ENCODE measurements around the gene USP36. TPM values are rescaled to one million over a fixed set of nuclear protein-coding genes. Genes with fewer than 3 reads are reported as not detected.

The USP36 gene
- polyA plus RNA-seq, 1 donor (not counting 4 experiments of a cell fraction or from before 2014, with no cell fraction given): 25.2 TPM

GRCh38 chr17:78791840-78792709 lies 48.5 kb downstream of the USP36 start:
- Histone ChIP-seq H3K36me3 (ENCODE audit: control insufficient read depth in 2 of 2, extremely low read depth in 1 of 2, insufficient read depth in 2 of 2, low read length in 2 of 2) (peaks cover 16 to 30% of the 10 kb centered on the region in 2 experiments), H2AFZ (ENCODE audit: control insufficient read depth, low read length) (no peak overlapping the region), H3K4me2 (ENCODE audit: control insufficient read depth, extremely low read depth, insufficient read depth, low read depth, low read length) (no peak overlapping the region), H4K20me1 (ENCODE audit: control insufficient read depth, extremely low read depth, insufficient read depth, low read length) (no peaks in the 10 kb centered on the region), H3K9me3 (ENCODE audit: control insufficient read depth, low read depth, low read length) (no peaks in the 10 kb centered on the region), H3K9me1 (ENCODE audit: control insufficient read depth, extremely low read depth, insufficient read depth, low read length) (no peaks in the 10 kb centered on the region), H3K79me2 (ENCODE audit: control insufficient read depth, insufficient read depth, low read length) (no peaks in the 10 kb centered on the region), H3K4me1 (ENCODE audit: control insufficient read depth, extremely low read depth, insufficient read depth, low read length) (peaks cover 24% of the 10 kb centered on the region), H3K27me3 (ENCODE audit: control insufficient read depth, extremely low read depth, insufficient read depth, low read length) (no peaks in the 10 kb centered on the region), H3K27ac (ENCODE audit: control insufficient read depth, insufficient read depth, low read length) (no peak overlapping the region), H3K4me3 (ENCODE audit: control insufficient read depth in 2 of 3, extremely low read depth in 1 of 3, insufficient read depth in 2 of 3, low read depth in 1 of 3, low read length in 3 of 3) (no peak overlapping the region), H3K9ac (ENCODE audit: control insufficient read depth, extremely low read depth, insufficient read depth, low read length) (no peak overlapping the region)
- dilution Hi-C loops (cut with MboI; ENCODE audit: extremely low pct_ligation_motif_present, low sequenced_read_pairs): no loop called here
- DNase-seq (ENCODE audit: low read depth, low spot score) (no peak), FAIRE-seq (no peak)
- no peak for TF ChIP-seq CTCF (optimal IDR thresholded peaks at IDR 0.05 in 1 of 3, IDR thresholded peaks at IDR 0.05 in 1 of 3, conservative IDR thresholded peaks at IDR 0.05 in 1 of 3; ENCODE audit: extremely low read depth in 1 of 3, insufficient read depth in 2 of 3, low read length in 3 of 3)
- no peak for TF ChIP-seq EZH2 (IDR thresholded peaks at IDR 0.05; ENCODE audit: low read length)

- Histone ChIP-seq H3K27ac (ENCODE audit: control insufficient read depth, insufficient read depth, low read length) (no peak overlapping the region), H3K4me2 (ENCODE audit: control insufficient read depth, extremely low read depth, insufficient read depth, low read depth, low read length) (no peak overlapping the region), H3K27me3 (ENCODE audit: control insufficient read depth, extremely low read depth, insufficient read depth, low read length) (no peaks in the 10 kb centered on the region), H3K9me1 (ENCODE audit: control insufficient read depth, extremely low read depth, insufficient read depth, low read length) (no peaks in the 10 kb centered on the region), H2AFZ (ENCODE audit: control insufficient read depth, low read length) (no peak overlapping the region), H4K20me1 (ENCODE audit: control insufficient read depth, extremely low read depth, insufficient read depth, low read length) (no peaks in the 10 kb centered on the region), H3K9me3 (ENCODE audit: control insufficient read depth, low read depth, low read length) (no peaks in the 10 kb centered on the region), H3K36me3 (ENCODE audit: control insufficient read depth in 2 of 2, extremely low read depth in 1 of 2, insufficient read depth in 2 of 2, low read length in 2 of 2) (peaks cover 8 to 20% of the 10 kb centered on the region in 2 experiments), H3K4me1 (ENCODE audit: control insufficient read depth, extremely low read depth, insufficient read depth, low read length) (peaks cover 24% of the 10 kb centered on the region), H3K79me2 (ENCODE audit: control insufficient read depth, insufficient read depth, low read length) (no peaks in the 10 kb centered on the region), H3K4me3 (ENCODE audit: control insufficient read depth in 2 of 3, extremely low read depth in 1 of 3, insufficient read depth in 2 of 3, low read depth in 1 of 3, low read length in 3 of 3) (no peak overlapping the region), H3K9ac (ENCODE audit: control insufficient read depth, extremely low read depth, insufficient read depth, low read length) (no peak overlapping the region)
- FAIRE-seq (no peak), DNase-seq (ENCODE audit: low read depth, low spot score) (no peak)
- TF ChIP-seq EZH2 (IDR thresholded peaks at IDR 0.05; ENCODE audit: low read length): no peak
- TF ChIP-seq CTCF (optimal IDR thresholded peaks at IDR 0.05 in 1 of 3, IDR thresholded peaks at IDR 0.05 in 1 of 3, conservative IDR thresholded peaks at IDR 0.05 in 1 of 3; ENCODE audit: extremely low read depth in 1 of 3, insufficient read depth in 2 of 3, low read length in 3 of 3): no peak
- dilution Hi-C loops (cut with MboI; ENCODE audit: extremely low pct_ligation_motif_present, low sequenced_read_pairs): no loop called here
These were observed 50.1 kb downstream of the USP36 start for GRCh38 chr17:78790552-78790951.
